ENCODE measurements around the gene HOXD13. TPM values are rescaled to one million over a fixed set of nuclear protein-coding genes. Genes with fewer than 3 reads are reported as not detected.

Gene HOXD13
- total RNA-seq, 2 donors from 2014 or later: not detected

DNA sequence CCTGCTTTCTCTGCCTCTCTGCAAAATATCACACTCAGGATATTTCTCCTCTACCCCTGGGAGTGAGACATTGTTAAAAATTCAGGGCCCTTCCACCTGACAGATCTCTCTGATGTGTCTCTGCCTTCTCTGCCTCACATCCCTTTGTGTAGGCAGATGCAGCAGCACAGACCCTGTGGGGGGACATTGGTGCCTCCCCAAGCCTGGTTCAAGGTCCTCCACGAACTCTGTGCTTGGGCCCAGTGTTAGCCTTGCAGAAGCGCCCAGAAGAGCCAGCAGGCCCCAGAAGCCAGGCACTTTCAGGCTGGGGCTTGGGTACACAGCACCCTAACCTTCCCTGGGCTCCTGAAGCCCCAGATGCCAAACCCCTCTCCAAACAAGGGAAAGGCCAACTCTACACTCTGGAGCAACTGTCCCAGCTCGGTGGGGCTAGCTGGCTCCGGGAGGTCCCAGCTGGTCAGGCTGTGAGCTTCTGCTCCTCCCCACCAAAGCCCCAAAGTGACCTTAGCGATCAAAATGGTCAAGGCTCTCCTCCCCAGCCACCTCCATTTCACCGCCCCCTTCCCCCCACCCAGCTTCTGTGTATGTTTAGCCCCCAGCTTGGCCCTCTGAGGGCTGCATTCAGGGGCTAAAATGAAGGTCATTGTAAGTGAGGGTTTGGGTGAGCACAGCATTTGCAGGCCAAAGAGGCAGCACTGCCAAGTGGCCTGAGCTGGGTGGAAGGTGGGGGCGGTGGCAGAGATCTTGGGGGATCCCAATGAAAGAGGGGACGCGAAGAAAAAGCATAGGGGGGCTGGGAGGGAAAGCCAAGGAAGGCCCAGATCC is 32.6 kb downstream of the HOXD13 start:
- intact Hi-C loops (cut with DNase I): loop anchor here (5.0 to 10.0 kb wide), 4 partner anchors 512 to 1022 kb away; no protein-coding TSS in a partner anchor
- DNase-seq: no peak
- no peak for ATAC-seq

DNA sequence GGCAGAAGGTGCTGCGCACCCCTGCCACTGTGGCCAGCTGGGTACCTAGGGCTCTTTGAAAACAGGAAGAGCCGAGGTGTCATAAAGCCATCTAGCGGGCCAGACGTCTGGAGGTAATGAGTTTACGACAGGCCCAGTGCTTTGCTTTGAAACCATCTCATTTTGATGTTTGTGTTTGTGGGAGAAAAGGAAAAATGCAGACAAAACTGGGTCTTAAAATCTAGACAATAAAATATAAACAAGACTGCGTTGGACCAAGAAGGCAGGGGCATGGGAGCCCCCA is 33.2 kb downstream of the HOXD13 start:
- intact Hi-C loops (cut with DNase I): loop anchor here (5.0 to 10.0 kb wide), 4 partner anchors 512 to 1022 kb away; no protein-coding TSS in a partner anchor
- DNase-seq (no peak), ATAC-seq (no peak)

DNA sequence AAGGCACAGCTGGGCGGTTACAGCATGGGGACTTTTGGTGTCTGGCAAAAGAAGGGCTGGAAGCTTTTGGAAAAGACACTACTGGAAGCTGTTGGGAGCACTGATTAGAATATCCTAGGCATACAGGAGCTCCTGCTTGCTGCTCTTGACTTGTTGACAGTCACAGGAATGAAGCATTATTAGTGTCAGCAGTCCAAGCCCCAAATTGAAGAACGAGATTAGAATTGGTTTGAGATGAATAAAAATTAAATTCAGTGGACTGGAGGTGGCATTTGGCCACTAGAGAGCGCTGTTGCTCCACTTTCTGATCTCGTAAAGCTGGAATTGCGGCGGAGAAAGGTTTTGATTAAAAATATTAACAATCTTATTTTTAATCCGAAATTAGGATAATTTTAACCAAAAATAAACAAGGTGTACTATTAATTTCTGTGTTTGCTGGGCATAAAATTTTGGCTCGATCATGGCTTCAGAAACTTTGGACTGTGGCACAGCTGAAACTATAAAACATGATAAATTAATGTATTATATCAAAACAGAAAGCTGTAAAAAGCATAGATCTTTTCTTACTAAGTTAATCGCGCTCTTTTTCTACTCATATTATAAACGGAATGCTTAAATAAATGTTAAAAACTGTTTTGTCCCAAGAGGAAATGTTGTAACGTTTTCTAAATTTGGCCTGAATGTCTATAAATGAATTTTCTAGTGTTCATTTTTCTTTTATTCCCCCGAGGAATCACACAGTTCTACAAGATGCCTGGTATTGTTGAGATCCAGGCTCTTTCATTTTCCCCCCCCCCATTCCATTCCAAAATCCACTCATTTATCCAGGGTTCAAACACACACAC is 34.6 kb downstream of the HOXD13 start:
- ATAC-seq: no peak
- peak; percentile 70 for DNase-seq
- intact Hi-C loops (cut with DNase I): loop anchor here (1.0 to 10.0 kb wide), 5 partner anchors 510 to 1020 kb away; no protein-coding TSS in a partner anchor

DNA sequence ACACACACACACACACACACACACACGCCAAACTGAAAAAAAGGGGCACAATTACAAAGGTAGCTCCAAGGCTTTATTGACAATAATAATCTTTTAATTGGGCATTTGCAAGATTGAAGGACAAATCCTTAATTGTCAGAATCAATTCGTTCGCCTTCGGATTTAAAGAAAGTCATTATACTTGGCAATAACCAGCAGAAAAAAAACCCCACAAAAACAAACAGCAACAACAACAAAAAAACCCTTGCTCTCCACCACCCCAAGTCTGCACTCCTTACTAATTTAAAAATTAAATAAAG is 35.2 kb downstream of the HOXD13 start:
- intact Hi-C loops (cut with DNase I): loop anchor here (1.0 to 10.0 kb wide), 6 partner anchors 510 to 1020 kb away; no protein-coding TSS in a partner anchor
- DNase-seq: no peak
- no peak for ATAC-seq

DNA sequence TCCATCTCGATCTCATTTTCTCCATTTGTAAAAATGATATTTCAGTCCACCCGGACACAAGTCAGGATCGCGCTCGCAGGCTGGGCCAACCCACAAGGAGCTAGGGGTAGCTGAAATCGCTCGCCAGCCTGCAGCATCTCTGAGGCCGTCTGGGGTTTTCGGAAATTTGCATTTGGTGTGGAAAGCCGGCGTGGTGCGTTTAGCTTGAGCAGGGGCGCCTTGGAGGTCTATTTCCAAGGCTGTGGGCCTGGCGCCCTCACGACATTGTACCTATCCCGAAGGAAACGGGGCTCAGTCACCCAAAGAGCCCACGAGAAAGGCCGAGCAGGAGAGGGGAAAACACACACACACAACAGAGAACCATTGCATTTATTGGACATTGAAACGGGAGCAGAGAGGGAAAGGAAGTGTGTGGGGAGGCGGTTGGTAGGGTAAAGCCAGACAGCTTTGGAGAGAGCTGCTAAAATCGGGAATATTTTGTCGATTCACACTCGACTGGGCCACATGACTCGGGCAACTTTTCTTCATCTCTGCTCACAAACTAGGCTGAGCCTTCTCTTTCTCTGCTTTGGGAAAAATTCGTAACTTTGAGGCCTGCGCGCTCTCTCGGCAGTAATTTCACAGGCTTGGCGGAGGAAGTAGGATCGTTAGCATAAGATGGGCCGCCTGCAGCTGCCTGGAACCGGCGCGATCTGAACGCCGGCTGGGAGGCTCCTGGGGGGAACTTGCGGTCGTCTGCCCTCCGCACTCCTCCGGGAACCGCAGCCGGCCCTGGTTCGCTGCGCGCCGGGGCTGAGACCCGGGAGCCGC is 35.9 kb downstream of the HOXD13 start:
- ATAC-seq (no peak), DNase-seq (no peak)
- intact Hi-C loops (cut with DNase I): loop anchor here (2.0 to 10.0 kb wide), 5 partner anchors 509 to 1019 kb away; no protein-coding TSS in a partner anchor

DNA sequence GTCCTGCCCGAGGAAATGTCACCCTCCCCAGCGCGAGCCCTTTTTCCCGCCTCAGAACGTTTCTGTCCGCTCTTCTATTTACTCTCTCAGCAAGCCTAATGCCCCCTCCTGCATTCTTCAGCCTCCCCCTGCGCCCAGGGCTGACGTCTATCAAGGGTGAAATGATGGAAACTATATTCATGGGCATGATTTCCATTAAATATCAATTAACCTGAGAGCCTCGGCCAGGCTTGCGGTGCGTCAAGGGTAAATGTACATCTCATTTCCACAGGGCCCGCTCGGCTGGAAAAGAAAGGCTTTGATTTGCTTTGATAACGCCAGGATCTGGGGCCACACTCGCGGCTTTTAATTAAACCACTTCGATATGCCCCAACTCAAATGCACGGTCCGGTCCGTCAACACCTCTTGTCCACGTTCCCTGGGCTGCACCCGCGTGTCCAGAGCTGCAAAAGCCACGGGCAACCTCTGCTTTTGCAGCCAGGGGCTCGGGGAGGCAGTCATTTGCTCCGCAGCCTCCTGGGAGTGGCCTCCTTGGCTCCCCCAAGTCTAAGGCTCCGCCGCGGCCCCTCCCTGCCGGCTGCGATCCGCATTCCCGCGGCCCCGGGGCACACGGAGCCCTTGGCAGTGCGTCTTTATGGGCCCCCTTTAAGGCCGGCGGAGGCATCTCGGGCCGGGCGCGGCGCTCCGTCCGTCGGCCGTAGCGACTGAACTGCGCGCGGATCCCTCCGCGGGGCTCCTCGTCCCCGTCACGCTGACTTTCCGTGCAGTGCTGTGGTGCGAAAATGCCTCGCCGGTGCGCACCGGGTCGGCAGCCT is 36.7 kb downstream of the HOXD13 start, which contains the start of gene HOXD8:
TSS of gene HOXD8 (plus strand) at position 724 of the 815 bp plus-strand sequence. CDS start 662 bp downstream, outside the sequence.
- intact Hi-C loops (cut with DNase I): loop anchor here (2.0 to 10.0 kb wide), 5 partner anchors 508 to 1018 kb away; no protein-coding TSS in a partner anchor
- no peak for DNase-seq
- ATAC-seq: peak; percentile 36 to 48

DNA sequence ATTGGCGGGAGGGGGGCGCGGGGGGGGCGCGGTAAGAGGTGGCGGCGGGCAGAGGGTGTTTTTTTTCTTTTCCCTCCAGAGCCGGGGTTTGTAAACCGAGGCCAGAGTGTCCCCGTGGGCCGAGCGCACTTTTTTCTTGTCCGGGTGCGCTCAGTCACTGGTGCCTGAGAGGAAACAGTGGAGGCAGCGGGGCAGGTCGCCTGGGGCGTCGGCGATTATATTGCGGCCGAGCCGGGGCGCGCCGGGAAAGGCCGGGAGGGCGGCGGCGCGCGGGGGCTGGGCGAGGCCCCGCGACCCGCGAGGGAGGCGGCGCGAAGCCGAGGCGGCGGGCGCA is 37.3 kb downstream of the HOXD13 start:
- DNase-seq (no peak), ATAC-seq (peak; percentile 20 to 34)
- intact Hi-C loops (cut with DNase I): loop anchor here (2.0 to 10.0 kb wide), 5 partner anchors 508 to 1018 kb away; no protein-coding TSS in a partner anchor

DNA sequence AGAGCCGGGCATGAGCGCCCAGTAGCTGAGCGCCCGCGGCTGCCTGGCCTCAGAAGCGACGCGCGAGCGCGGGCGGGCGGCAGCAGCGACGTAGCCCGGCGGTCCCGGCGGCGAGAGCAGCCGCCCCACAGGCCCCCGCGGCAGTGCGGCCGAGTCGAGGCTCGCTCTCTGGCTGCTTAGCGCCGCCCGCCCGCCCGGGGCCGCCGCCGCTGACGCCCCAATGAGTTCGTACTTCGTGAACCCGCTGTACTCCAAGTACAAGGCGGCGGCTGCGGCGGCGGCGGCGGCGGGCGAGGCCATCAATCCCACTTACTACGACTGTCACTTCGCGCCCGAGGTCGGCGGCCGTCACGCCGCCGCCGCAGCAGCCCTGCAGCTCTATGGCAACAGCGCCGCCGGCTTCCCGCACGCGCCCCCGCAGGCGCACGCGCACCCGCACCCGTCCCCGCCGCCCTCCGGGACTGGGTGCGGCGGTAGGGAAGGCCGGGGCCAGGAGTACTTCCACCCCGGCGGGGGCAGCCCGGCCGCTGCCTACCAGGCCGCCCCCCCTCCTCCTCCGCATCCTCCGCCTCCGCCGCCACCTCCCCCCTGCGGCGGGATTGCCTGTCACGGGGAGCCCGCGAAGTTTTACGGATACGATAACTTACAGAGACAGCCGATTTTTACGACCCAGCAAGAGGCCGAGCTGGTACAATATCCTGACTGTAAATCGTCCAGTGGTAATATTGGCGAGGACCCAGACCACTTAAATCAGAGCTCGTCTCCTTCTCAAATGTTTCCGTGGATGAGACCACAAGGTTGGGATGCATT is 37.8 kb downstream of the HOXD13 start:
- ATAC-seq (peak; percentile 39 to 42), DNase-seq (no peak)
- intact Hi-C loops (cut with DNase I): no loop called here

DNA sequence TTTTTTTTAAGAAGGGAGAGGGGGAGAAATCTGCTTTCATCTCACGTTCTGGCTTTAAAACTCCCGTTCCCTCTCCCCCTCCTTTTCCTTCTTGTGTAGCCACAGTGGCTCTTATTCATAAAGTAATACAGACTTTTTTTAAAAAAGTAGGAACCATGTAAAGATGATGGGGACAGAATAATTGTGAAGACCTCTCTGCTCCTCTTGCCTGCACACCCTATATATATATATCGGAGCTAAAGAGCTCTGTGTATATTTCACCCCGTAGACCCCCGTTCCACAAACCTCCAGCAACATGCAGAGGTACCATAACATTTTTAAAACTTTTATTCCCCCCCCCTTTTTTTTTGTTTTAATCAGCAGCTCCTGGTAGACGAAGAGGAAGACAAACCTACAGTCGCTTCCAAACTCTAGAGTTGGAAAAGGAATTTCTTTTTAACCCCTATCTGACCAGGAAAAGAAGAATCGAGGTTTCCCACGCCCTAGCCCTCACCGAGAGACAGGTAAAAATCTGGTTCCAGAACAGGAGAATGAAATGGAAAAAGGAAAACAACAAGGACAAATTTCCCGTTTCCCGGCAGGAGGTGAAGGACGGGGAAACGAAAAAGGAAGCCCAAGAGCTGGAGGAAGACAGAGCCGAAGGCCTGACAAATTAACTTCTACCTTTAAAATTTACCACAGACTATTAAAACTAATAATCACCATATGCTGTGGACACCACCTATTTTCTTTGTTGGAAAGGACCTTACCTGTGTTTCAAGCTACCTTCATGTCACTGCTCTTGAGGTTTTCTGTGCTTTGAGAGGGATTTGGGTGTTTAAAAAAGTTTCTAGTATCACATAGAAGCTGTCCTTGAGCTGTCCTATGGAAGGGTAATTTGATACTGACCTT is 38.7 kb downstream of the HOXD13 start:
- ATAC-seq: no peak
- DNase-seq: no peak
- intact Hi-C loops (cut with DNase I): no loop called here

DNA sequence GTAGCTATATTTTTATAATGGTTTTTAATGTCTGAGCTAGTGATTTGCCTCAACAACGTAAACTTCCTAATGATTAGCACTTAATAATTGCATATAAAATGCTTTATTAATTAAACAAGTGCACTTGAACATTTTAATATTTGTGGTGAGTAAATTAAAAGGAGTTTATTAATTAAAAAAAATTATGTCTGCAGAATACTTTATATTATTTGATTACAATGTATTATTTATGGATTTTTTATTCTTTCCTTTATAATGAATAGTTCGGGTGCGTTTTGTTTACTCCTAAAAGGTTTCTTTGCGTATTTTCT is 39.3 kb downstream of the HOXD13 start:
- intact Hi-C loops (cut with DNase I): no loop called here
- DNase-seq (no peak), ATAC-seq (no peak)

DNA sequence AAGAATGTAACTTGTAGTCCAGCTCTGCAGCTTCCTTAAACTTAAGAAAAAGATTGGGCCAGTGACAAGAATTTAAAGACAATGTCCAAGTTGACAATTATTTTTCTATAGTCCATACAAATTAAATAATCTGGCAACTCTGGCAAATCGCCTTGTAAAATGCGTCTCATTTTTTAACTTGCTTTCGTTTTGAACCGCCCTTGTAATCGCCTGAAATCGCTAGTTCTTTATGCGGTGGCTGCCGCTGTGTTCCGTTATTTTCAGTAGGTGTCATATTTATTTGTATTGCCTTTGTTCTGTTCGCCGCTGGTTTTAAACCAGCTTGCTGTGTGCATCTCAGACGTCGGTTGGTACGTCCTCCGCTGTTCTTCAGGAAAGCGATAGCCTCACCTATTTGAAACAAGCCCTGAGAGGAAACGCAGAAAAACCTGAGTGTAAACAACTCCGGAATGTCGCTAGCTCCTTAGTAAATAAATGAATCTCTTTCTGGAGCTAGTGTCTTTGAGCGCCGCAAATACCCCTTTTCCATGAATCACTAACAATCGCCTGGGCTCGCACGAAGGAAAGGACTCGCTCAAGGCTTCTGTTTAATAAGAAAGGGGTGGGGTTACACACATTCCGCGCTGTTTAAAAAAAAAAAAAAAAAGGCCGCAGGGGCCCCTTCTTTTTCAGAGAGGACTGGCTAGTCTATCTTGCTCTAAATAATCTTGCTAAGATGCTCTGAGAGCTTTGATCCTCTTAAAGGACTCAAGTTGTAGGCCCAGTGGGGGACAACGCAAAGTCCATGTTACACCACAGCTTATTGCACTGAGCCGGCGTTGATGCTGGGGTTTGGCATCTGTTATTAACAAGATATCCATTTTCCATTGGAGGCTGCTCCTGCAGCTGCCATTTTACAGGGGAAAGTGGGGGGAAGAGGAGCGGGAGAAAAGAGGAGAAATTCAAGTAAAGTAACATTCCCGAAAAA is 40.0 kb downstream of the HOXD13 start:
- DNase-seq (no peak), ATAC-seq (no peak)
- intact Hi-C loops (cut with DNase I): no loop called here

DNA sequence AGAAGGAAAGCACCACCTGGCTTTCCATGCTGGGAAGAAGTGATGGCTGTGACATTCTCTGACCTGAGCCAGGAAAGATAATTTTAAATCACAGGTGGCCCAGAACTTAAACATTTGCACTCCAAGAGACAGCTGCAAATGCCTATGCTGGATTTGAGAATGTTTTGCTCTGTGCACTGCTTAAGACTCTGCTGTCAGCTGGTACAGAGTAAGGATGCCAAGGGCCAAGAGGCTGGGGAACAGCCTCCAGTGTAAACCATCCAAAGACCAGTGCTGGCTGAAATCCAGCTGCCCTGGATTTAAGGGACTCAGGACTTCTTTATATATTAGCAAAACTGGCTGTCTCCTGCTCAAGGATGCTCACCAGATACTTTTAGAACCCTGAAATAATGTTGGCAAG is 40.9 kb downstream of the HOXD13 start:
- no peak for DNase-seq
- intact Hi-C loops (cut with DNase I): no loop called here
- no peak for ATAC-seq

DNA sequence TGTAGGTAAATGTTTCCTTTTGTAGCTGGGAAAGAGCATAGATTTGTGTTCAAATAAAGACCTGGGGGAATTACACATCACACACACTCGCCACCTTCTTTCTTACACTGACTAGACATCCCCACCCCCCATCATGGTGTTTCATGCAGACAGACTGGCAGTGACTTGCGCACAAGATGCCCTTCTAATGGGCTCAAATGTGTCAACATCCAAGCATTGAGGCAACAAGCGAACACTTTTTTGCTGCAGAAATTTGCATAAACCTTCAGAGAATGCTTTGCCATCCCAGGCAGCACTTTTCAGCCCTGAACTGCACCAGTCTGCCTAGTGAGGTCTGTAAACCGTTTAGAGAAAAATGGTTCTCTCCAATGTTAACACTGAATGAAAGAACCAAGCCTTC is 41.5 kb downstream of the HOXD13 start:
- intact Hi-C loops (cut with DNase I): no loop called here
- ATAC-seq: no peak
- DNase-seq: no peak

DNA sequence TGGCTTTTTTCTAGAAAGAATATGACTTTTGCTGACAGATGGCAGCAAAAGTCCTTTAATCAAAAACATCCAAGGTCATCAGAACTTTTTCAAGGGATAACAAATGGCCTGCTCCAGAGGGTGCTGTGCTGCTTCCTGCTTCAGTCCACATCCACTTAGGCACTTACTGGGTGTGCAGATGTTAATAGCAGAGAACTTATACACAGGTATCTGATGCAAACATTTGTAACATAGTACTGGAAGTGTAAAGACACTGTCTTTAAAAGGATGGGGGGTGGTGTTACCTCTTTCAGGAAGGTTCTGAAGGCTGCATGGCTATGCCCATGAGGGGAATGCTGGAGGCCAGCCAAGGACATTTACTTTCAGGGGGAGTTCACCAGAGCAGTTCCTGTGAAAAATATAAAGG is 42.5 kb downstream of the HOXD13 start:
- intact Hi-C loops (cut with DNase I): no loop called here
- DNase-seq (no peak), ATAC-seq (no peak)

DNA sequence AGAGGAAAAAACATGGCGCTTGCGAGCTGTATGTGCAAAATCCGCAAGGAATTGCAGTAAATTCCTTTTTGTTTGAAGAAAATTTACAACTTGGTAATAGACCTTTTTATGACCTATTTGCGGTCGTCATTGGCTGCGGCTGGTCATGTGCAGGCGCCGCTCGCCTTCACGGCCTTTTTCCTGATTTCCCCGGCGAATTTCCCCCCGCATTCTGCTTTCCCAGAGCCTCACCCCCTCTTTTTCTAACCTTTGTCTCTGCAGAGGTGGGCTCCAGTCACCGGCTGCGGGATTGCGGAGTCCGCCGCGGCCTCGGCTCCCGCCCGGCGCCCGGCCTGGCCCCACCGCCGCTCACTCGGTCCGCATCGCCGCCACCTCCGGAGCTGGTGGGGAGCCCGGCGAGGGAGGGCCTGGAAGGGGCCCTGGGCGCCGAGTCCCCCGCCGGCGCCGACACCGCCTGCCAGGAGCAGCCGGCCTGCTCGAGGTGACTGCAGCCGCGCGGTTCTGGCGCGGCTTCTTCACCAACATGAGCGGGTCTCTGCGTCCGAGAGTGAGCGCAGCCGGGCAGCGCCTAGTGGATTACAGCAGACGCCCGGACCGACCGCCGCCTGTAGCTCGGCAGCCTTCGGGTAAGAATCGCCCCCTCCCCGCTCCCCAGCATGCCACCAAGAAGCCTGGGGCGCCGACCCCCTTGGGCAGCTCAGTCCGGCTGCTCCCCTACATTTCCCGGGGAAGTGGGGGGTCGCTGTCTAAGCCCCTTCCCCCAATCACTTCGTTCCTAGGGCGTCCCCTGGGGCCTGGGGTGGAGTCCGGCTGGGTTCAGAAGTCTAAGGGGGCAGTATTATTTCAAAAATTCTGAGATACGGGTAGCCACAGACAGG is 44.1 kb downstream of the HOXD13 start:
- intact Hi-C loops (cut with DNase I): no loop called here
- DNase-seq: no peak
- ATAC-seq: peak; percentile 23 to 38

All from left cardiac atrium (tissue), 4 donors.